Measurements from ENCODE around the gene YPEL1. TPM values are rescaled to one million over a fixed set of nuclear protein-coding genes. Genes with fewer than 3 reads are reported as not detected.
A peak's percentile ranks its signal among the peaks of the same experiment; 100 is the strongest.
"Not testable (repeated sequence)": the region's sequence is repeated elsewhere in the genome, so short reads cannot be mapped to it uniquely, and the experiment has no call there.

The YPEL1 gene
- total RNA-seq, 2 donors from 2014 or later = 2.4 to 4.9 TPM

GRCh38 chr22:21697021-21697771 is 38.4 kb downstream of the YPEL1 start:
- DNase-seq (ENCODE audit: low spot score in 2 of 2) (no peak), ATAC-seq (no peak)
- H3K9me3 Mint-ChIP-seq = no peaks in the 10 kb centered on the region
- H3K27ac Mint-ChIP-seq = peak overlapping the region in 1 of 2 donors; percentile 68
- peaks cover under 1 to 7% of the 10 kb centered on the region in 2 donors for H3K36me3 Mint-ChIP-seq

GRCh38 chr22:21696115-21696514 is 39.5 kb downstream of the YPEL1 start:
- H3K9me3 Mint-ChIP-seq = no peaks in the 10 kb centered on the region
- peaks cover 6 to 7% of the 10 kb centered on the region in 2 donors for H3K36me3 Mint-ChIP-seq
- ATAC-seq (no peak), DNase-seq (ENCODE audit: low spot score in 2 of 2) (no peak)
- peak overlapping the region in 1 of 2 donors; percentile 94 for H3K27ac Mint-ChIP-seq

- peak overlapping the region; percentile 72 to 76 for H3K27ac Mint-ChIP-seq
- ATAC-seq = no peak
Measured at GRCh38 chr22:21695430-21696085, 40.0 kb downstream of the YPEL1 start.

GRCh38 chr22:21694795-21695429 is 40.7 kb downstream of the YPEL1 start:
- no peak for DNase-seq (ENCODE audit: low spot score in 2 of 2)
- peaks cover 6 to 7% of the 10 kb centered on the region in 2 donors for H3K36me3 Mint-ChIP-seq
- no peaks in the 10 kb centered on the region for H3K9me3 Mint-ChIP-seq
- peak overlapping the region; percentile 26 to 76 for H3K27ac Mint-ChIP-seq
- no peak for ATAC-seq

More at GRCh38 chr22:21695430-21696085, 40.0 kb downstream of the YPEL1 start:
- no peak for DNase-seq (ENCODE audit: low spot score in 2 of 2)
- H3K9me3 Mint-ChIP-seq = no peaks in the 10 kb centered on the region
- peaks cover 6 to 7% of the 10 kb centered on the region in 2 donors for H3K36me3 Mint-ChIP-seq

GRCh38 chr22:21694394-21694793 is 41.2 kb downstream of the YPEL1 start:
- H3K36me3 Mint-ChIP-seq = peaks cover 6 to 7% of the 10 kb centered on the region in 2 donors

GRCh38 chr22:21693999-21694341 is 41.6 kb downstream of the YPEL1 start:
- Mint-ChIP-seq H3K9me3 (no peaks in the 10 kb centered on the region), H3K36me3 (peaks cover 6 to 7% of the 10 kb centered on the region in 2 donors), H3K27ac (no peak overlapping the region)
- ATAC-seq (no peak), DNase-seq (ENCODE audit: low spot score in 2 of 2) (no peak)

More at GRCh38 chr22:21694394-21694793, 41.2 kb downstream of the YPEL1 start:
- ATAC-seq = no peak
- Mint-ChIP-seq H3K27ac (peak overlapping the region in 1 of 2 donors; percentile 76), H3K9me3 (no peaks in the 10 kb centered on the region)
- no peak for DNase-seq (ENCODE audit: low spot score in 2 of 2)

- ATAC-seq (no peak), DNase-seq (ENCODE audit: low spot score in 2 of 2) (no peak)
- peaks cover 6 to 7% of the 10 kb centered on the region in 2 donors for H3K36me3 Mint-ChIP-seq
- H3K27ac Mint-ChIP-seq = peak overlapping the region; percentile 76 to 91
- H3K9me3 Mint-ChIP-seq = no peaks in the 10 kb centered on the region
Measured at GRCh38 chr22:21693333-21693998, 42.1 kb downstream of the YPEL1 start.

- peak overlapping the region; percentile 76 to 91 for H3K27ac Mint-ChIP-seq
- ATAC-seq; DNase-seq (ENCODE audit: low spot score in 2 of 2); H3K36me3 Mint-ChIP-seq; H3K9me3 Mint-ChIP-seq: not testable (repeated sequence)
Measured at GRCh38 chr22:21692856-21693255, 42.7 kb downstream of the YPEL1 start.

- peaks cover 5 to 6% of the 10 kb centered on the region in 2 donors for H3K36me3 Mint-ChIP-seq
- ATAC-seq = no peak
- H3K9me3 Mint-ChIP-seq = no peaks in the 10 kb centered on the region
- H3K27ac Mint-ChIP-seq = peak overlapping the region in 1 of 2 donors; percentile 65
- no peak for DNase-seq (ENCODE audit: low spot score in 2 of 2)
Measured at GRCh38 chr22:21691816-21692215, 43.8 kb downstream of the YPEL1 start.

- Mint-ChIP-seq H3K27ac (peak overlapping the region; percentile 60 to 83), H3K9me3 (no peaks in the 10 kb centered on the region), H3K36me3 (peaks cover 0 to 6% of the 10 kb centered on the region in 2 donors)
- peak; percentile 85 to 87 for ATAC-seq
- no peak for DNase-seq (ENCODE audit: low spot score in 2 of 2)
Measured at GRCh38 chr22:21690401-21690801, 45.2 kb downstream of the YPEL1 start.

GRCh38 chr22:21688706-21689381 is 46.8 kb downstream of the YPEL1 start:
- no peak for ATAC-seq
- peaks cover 0 to 6% of the 10 kb centered on the region in 2 donors for H3K36me3 Mint-ChIP-seq
- DNase-seq (ENCODE audit: low spot score in 2 of 2) = no peak
- peak overlapping the region; percentile 65 to 83 for H3K27ac Mint-ChIP-seq
- no peaks in the 10 kb centered on the region for H3K9me3 Mint-ChIP-seq

- Mint-ChIP-seq H3K36me3 (peaks cover 0 to 6% of the 10 kb centered on the region in 2 donors), H3K9me3 (no peaks in the 10 kb centered on the region), H3K27ac (peak overlapping the region; percentile 65 to 83)
- DNase-seq (ENCODE audit: low spot score in 2 of 2) (no peak), ATAC-seq (no peak)
Measured at GRCh38 chr22:21688341-21688705, 47.3 kb downstream of the YPEL1 start.

- DNase-seq (ENCODE audit: low spot score in 2 of 2) (no peak), ATAC-seq (no peak)
- Mint-ChIP-seq H3K9me3 (no peaks in the 10 kb centered on the region), H3K36me3 (peaks cover 0 to 6% of the 10 kb centered on the region in 2 donors), H3K27ac (peak overlapping the region in 1 of 2 donors; percentile 83)
Measured at GRCh38 chr22:21687685-21688259, 47.8 kb downstream of the YPEL1 start.

GRCh38 chr22:21686634-21687393 is 48.8 kb downstream of the YPEL1 start:
- no peak overlapping the region for H3K27ac Mint-ChIP-seq
- DNase-seq (ENCODE audit: low spot score in 2 of 2) (no peak), ATAC-seq (no peak)
- peaks cover 0 to 2% of the 10 kb centered on the region in 2 donors for H3K36me3 Mint-ChIP-seq
- no peaks in the 10 kb centered on the region for H3K9me3 Mint-ChIP-seq

- no peak for DNase-seq (ENCODE audit: low spot score in 2 of 2)
- H3K9me3 Mint-ChIP-seq = no peaks in the 10 kb centered on the region
- no peak overlapping the region for H3K27ac Mint-ChIP-seq
- H3K36me3 Mint-ChIP-seq = no peaks in the 10 kb centered on the region
- ATAC-seq = no peak
Measured at GRCh38 chr22:21686193-21686608, 49.4 kb downstream of the YPEL1 start.

Data from activated naive CD4-positive, alpha-beta T cell treated with anti-CD3 and anti-CD28 coated beads, Interleukin-2, amount 50 U/mL, for 72 hours (primary cell).